ENCODE data around the gene RNU6-1.

DNA sequence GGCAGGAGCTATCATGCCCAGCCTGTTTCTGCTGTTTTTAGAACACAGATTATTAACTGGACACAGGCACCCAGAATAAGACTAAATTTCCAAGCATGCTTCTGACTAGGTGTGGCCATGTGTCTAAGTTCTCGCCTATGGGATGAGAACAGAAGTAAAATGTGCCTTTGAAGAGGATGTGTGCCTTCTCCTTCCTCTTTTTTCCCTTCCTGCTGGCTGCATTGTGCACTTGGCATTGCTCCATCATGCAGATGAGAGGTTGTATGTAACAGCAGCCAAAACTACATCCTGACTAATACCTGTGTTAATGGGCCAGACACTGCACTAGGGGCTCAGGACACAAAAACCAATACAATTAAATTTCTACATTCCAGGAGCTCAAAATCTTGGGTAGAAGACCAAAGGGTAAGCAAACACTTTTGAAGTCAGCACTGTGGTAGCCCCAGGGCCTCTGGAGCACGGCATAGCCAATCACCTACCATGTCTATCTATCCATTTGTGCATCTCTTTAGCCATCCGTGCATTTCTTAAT lies 40.9 kb upstream of the RNU6-1 start:
- TF ChIP-seq, protein P1, sequence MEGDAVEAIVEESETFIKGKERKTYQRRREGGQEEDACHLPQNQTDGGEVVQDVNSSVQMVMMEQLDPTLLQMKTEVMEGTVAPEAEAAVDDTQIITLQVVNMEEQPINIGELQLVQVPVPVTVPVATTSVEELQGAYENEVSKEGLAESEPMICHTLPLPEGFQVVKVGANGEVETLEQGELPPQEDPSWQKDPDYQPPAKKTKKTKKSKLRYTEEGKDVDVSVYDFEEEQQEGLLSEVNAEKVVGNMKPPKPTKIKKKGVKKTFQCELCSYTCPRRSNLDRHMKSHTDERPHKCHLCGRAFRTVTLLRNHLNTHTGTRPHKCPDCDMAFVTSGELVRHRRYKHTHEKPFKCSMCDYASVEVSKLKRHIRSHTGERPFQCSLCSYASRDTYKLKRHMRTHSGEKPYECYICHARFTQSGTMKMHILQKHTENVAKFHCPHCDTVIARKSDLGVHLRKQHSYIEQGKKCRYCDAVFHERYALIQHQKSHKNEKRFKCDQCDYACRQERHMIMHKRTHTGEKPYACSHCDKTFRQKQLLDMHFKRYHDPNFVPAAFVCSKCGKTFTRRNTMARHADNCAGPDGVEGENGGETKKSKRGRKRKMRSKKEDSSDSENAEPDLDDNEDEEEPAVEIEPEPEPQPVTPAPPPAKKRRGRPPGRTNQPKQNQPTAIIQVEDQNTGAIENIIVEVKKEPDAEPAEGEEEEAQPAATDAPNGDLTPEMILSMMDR (IDR thresholded peaks at IDR 0.05): no peak
- TF ChIP-seq EP300 (IDR thresholded peaks at IDR 0.05) (no peak), POLR2A (IDR thresholded peaks at IDR 0.05) (no peak)

All from ovary (tissue), 3 donors.